ENCODE results near the gene ETS1.
A peak's percentile ranks its signal among the peaks of the same experiment; 100 is the strongest.

Gene ETS1

DNA sequence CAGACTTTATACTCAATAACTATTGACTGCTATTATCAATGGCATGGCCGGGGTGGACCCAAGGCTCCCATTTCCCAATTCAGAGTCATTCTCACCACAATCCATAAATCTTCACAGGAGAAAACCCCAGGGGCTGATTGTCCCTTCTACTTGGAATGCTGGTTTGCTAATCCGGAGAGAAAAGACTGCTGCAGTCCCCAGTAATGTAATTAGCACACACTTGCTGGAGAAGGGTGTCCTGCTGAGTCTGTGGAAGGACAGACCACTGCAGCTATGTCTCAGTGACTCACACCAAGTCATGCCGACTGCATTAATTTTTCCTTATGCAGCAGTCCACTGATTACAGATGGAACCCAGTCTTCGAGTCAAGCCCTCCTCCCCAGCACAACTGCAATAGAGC is 5.9 kb upstream of the ETS1 start:
- DNase-seq: no peak

DNA sequence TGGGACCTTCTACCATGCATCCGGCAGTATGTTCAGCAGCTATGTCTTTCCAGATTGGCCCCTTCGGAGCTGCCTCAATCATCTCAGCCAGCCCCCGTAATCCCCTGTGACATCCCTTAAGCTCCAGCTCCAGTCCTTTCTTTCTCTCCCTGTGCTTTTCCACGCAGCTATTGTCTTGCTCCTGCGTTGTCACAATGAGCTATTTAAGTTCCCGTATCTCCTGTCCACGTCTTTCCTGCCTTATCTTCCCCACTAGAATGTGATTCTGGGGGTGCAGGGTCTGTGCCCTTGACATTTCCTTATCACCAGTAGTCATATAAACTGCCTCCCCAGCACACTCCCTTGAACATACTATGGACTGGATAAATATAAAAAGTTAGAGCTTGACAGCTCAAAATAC is 5.1 kb upstream of the ETS1 start:
- no peak for DNase-seq

DNA sequence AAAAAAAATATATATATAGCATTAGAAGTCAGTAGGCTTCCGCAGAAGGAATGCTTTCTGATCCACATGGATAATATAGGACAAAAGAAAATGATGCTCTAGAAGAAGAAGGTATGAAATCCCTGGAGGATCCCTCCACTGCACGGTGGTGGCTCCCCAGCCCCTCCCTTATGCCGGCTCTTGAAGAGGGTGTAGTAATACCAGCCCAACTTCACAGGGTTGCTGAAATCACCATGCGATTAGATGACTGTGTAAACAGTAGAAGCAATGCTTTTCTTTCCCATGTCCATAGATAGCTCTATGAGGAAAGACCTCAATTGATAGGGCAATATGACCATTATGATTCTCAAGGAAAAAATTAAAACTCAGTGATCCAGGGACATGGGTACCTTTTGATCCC is 3.2 kb upstream of the ETS1 start:
- no peak for DNase-seq

DNA sequence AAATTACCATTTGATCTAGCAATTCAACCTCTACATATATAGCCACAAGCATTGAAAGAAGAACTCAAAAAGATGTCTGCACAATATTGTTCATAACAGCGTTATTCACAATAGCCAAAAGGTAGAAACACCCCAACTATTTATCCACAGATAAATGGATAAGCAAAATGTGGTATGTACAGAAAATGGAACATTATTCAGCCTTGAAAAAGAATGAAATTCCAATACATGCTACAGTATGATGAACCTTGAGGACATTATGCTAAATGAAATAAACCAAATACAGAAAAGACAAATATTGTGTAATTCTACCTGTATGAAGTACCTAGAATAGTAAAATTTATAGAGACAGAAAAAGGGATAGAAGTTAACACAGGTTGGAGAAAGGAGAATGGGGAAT is 2.6 kb upstream of the ETS1 start:
- DNase-seq: no peak

DNA sequence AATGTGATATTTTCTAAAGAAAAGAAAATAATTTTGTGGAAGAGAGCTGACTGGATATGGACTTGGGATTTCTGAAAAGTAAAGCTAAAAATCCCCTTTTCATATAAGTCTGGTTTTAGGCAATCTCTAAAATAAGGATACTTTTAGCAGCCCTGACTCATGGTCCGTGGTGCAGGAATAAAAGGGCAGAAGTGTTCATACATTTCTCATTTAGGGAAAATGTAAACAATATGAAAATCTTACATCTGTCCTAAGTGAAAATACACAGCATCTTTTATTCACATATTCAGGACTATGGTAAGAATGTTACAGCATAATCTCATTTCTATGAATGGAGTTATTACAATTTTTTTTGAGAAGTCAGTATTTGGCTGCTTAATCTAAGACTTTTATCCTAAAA is 735 bp upstream of the ETS1 start:
- no peak for DNase-seq

DNA sequence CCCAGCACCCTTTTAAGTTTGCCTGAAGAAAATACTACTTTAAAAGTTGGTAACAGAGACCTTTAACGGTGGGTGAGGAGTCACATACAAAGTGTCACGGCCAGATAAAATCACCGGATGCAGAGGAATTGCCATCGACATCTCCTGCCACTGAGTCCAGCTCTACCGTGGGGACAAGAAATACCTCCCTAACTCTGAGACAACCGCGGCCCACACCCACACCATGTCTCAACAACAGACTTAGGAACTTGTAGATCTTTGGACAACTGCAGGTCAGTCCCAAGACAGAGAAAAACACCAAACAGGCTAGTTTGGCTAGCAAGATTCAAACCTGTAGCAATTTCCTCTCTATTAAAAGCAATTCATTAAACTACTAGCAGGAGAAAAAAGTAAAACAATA is 669 bp downstream of the ETS1 start:
- DNase-seq: no peak

DNA sequence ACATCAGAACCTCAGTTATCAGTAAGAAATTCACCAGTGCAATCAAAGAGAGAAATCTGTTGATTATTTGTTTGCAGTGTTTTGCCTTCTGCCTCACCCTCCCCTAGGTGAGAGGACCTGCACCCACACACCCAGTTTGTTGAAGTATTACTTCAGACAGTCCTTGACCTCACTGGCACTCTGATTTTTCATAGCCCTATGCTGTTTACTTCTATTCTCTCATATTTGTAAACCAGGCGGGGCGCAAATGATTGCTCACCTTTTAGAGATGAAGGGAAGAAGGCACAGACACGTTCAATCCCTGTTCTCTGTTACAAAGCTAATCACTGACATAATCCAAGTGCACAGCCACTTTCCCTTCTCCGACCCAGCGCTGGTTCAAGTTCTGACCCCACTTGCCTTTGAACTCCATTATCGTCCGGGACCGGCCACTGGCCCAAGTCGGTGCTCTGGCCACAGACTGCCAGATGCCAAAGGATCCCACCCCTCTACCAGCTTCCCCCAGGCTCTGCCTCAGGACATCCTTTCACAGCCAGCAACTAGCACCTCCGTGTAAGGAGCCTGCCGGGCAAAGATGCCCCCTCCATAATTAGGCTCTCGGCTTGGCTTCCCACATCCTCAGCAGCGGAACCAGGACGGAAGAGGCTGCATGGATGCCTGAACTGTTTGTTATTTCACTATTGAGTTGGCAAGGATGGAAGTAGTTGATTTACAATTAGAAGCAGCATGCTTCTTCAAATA is 1.7 kb downstream of the ETS1 start:
- no peak for DNase-seq

DNA sequence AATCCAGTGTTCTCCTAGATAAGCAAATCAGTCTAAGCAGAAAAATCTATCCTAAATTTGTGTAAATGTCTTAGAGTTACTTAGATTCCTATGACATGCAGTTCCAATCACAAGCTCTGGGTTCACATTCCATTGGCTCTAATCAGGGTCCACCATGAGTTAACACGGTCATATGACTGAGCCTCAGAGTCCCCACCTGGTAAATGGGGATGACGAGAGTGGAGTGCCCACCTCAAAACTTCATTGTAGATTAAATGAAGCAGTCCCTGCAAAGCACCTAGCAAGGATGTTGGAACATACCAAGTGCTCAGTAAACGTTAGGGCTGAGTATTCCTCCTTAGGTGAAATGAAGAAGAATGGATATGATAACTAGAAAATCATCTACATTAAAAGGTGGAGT is 3.1 kb downstream of the ETS1 start:
- no peak for DNase-seq

DNA sequence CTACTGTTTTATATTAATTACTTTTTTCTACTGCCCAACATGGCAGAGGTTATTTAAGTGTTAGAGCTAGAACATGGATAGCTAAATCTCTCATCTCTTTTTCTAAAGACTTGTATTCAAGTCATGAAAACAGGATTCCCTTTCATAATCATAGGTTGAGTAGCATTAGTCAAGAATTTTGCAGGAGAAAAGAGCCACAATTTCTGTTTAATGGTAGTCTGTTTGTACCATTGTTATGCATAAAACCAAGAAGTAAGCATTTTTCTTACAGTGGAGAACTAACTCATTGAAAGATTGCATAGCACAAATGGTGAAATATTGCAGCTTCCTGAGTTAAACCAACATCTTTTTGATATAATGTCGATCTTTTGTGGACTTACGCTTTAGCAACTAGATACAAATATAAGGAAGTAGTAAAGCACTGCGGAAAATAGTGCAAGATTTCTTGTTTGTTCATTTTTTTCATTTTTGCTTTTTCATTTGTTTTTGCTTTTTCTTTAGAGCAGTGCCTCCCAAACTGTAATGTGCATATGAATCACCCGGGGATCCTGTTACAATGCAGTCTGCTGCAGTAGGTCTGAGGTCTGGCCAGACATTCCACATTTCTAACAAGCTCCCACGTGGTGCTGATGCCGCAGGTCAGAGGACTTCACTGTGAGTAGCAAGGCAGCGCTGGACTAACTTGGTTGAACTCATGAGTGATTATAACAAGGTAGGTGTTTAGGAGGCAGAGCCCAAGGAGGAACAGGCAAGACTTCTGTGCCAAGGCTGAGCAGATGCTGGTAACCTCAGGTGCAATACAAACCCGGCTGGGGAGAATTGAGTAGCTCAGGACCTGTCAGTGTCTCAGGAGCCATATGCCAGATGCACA is 4.6 kb downstream of the ETS1 start:
- no peak for DNase-seq

DNA sequence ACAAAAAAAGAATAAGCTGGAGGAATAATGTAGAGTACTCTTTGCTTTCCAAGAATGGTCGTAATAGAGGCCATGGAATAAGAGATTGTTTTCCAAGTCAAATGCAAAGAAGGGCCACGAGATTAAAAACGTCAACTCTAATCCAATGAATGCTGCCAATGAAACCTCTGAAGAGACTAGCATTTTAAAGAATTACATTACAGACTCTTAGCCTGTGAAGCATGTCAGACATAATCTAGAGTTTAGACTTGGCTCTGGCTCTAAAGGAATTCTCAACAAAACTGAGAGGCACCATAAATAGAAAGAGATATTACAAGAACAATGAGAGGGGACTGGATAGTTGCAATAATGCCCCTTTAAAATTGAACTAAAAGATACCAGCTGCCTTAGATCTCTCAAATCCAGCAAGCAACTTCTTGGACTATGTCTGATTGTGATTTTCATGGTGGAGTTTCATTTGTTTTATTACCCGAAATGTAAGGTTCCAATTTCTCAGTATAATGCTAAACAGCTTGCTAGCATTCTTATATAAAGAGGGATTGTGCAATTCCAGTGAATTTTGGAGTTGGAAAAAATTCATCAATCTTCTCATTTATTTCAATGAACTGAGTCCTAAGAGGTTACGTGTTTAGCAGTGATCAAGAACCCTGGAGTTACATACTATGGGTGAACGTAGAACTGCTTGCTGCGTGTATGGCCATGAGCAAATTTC is 5.6 kb downstream of the ETS1 start:
- DNase-seq: no peak

DNA sequence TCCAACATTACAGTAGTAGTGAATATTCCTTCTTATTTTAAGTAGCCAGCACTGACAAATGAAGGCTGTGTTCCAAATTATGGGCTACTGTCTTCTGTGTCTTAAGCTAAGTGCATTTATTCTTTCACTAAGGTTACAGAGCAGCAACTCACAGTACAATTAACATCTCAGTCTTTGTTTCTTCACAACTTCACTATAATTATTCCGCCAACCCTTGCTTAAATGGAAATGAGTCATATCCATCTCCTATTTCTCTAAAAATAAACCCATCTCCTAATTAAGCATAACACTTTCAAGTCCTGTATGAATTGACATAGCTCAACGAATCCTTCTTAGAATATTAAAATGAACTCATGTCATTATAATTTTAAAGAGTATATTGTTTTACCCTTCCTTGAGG is 6.7 kb downstream of the ETS1 start:
- no peak for DNase-seq

DNA sequence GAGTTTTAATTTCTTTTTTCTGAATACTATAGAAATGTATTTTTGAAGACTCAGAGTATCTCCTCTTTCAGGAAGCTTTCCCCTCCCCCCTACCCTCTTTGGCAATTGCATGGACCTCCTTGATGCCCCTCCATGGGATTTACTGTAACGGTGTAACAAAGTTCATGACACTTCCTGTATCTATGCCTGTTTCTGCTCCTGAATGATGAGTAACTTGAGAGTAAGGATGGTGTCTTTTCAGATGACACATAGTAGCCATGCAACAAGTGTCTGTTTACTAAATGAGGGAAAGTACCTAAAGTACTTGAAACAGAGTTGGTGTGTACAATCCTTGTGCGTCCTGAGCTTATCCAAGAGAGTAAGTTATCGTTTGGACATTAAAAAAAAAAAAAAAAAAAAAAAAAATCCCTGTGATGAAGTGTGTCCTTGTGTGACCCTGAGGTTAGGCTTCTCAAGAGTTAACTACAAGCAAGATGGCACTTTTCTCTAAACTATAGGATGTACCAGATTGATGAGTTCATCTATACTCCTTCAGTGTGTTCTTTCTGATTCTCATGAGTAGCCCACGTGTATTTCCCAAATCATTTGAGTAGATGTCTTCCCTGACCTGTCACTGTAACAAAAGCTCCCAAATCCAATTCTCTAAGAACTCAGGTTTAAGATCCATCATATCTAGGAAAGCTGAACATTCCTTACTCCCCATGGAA is 7.4 kb downstream of the ETS1 start:
- peak; percentile 15 for DNase-seq

DNA sequence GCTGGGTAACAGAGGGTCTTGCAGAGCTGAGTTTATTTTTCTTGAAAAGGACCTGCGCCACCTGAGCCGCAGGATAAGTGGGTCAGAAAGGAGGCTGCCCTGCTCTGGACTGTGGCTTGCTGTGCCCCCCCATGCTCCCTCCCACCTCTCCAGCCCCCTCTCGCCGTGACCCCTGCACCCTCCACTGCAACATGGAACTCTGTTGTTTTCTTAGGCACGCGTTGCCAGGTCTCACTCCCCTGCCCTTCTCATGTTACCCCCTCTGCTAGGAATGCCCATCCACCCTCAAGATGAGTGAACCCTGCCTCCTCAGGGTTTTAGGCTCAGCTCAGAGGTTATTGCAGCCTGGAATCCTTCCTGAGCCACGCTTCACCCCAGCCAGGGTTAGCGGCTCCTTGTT is 10.8 kb downstream of the ETS1 start:
- no peak for DNase-seq

DNA sequence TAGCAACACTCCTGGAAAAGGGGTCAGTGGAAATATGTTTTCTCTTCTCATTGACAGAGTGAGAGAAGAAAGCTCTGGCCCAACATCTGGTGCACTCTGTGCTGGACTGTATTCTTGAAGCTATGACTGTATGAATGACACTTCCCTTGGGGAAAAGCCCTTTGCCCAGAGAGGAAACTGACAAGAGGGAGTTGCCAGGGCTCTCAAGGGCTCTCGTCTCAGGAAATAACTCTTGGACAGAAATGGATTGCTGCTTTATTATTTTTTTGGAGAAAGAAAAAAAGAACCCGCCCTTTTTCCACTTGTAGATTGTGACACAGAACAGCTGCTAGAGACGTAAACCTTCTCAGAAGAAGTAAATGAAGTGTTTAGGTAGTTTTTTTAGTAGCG is 11.4 kb downstream of the ETS1 start:
- DNase-seq: no peak

DNA sequence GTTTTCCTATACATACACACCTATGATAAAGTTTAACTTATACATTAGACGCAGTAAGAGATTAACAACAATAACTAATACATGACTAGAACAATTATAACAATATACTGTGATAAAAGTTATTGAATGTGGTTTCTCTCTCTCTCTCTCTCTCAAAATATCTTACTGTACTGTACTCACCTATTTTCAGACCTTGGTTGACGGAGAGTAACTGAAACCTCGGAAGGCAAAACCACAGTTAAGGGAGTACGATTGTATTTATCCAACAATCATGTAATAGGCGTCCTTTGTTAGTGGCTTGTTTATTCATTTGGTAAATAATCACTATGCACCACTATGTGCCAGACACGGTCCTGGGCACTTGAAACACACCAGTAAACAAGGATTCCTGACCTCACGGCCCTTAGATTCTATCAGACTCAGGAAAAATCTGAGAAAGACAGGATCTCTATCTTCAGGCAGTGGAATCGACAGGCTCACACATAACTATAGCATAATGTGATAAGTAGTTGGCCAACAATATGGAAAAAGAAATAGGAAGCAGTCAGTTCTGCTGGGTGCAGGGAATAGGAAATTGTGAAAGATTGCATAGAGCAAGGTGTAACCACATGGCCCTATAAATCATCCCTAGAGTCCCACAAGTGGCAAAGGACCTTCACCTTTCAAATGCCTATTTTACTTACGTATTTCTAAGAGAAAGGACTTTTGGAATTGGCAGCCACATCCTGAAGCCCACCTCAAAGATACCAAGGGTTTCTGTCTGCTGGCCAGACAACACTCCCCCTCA is 12.0 kb downstream of the ETS1 start:
- DNase-seq: no peak

DNA sequence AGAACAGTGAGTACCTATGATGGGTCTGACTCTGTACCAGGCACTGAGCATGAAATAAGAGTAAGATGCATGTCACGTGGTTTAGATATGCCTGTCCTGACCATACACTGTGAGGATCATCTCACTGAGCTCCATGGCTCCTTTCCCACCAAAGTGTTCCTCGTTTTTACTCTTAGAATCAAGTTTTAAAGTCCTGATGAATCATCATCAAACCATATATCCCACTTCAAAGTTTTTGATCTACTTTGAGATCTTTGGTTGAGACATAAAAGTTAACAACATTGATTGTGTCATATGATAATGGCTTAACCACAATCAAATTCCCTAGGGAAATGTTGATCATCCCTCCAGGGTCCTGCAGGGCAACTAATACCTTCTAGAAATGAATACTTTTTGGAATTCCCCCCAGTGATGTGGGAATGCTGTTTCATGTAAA is 12.8 kb downstream of the ETS1 start:
- no peak for DNase-seq

DNA sequence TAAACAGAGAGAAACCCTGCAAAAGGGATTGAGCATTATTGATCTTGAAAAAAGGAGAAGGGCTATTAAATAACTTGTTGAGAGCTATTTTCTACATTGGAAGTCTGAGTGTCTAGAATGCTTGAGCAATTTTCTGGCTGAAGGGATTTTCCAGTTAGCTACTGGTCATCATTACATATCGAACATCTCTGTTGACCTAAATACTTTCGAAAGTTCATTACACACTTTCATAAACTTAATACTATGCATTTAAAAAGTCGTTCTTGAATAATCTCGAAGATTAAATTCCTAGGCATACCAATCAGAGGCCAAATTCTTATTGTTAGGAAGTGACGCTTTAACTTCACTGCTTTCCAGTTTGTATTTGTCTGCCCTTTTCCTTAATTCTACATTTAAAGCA is 13.7 kb downstream of the ETS1 start:
- DNase-seq: no peak

DNA sequence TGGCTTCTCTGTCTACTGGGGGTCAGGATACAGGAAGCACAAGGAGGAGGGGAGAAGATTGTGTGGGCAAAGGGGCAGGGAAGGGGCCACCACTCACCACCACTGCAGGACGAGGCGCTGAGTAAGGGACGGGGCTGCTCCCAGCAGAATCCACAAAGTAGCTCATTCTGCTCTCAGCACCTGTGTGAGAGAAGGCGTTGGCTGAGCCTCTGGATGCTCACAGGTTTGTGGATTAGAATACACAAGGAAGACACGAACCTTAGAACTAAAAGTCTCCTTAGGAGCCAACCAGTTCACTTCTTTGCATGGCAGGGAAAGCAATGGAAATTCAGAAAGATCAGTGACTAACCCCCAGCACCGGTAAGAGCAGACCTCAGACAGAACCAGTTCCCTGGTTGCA is 14.4 kb downstream of the ETS1 start:
- no peak for DNase-seq

DNA sequence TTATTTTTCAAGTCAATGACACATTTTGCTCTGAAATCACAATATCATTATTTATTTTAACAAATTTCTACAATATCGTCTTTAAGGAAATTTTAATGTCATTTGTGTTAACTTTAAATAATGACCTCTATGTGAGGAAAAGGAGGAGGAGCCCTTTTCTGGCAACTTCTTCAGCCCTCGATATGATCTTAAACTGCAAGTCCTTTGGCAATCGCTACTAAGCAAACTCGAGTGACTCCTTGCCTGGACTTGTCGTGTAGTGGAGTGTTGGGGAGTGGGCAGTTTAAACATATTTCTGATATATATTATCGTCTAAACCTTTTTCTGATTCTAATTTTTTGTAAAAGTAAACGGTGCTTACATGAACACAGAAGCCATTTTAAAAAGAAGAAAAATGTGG is 16.7 kb downstream of the ETS1 start:
- DNase-seq: no peak

DNA sequence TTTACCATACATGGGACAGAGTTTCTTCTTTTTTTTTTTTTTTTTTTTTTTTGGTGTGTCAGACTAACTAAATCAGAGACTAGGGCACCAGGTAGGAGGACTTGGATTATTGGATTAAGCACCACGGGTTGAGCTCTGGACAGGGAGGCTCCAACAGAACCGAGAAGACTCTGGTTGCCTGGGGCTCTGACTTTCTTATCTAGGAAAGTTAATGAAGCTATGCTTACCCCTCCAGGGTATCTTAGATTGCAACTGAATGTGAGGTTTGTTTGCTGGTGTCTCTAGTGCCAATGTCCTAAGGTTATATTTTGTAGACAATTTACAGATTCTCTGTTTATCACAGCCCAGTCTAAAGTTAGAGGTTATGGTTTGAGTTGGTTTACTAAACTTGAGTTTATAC is 18.1 kb downstream of the ETS1 start:
- DNase-seq: no peak

DNA sequence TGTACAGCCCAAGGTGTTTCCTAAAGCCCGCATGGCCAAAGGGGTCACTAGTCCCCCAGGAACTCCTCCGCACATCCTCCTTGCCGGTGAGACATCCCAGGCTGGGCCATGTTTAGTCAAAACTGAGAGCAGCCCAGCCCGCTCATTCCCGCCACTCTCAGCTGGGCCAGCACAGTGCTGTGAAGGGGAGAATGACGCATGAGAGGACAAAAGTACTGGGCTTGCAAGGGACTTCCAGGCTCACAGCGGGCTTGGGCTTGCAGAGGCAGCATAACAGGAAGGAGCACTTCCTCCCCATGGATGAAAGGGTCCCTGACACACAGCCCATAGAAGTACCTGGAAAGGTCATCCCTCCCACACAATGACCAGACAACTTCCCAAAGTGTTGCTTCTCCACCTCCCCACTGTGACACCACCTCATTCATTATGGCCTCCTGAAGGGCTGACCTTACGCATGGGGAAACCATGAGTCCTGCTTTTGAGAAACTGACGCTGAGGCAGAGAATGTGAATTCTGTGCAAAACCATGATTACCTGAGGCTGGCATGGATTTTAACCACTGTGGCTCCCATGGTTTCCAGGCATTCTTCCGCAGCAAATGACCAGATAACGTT is 19.1 kb downstream of the ETS1 start:
- DNase-seq: no peak

DNA sequence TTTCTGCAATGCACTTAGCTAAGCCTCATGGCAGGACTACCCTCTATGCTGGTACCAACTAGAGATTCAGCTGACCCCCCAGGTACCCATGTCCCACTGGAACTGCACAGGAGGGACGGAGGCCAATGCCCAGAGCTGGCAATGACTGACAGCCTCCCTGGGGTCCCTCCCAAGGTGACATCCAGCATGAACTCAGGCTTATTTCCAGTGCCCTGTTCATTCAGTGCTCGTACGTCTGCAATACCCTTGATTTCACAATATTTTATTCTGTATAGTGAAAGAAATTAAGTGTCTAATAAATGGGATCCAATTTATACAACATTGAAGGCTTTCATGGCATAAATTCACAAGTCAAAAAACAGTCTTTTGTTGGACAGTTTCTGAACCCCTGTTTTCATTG is 20.2 kb downstream of the ETS1 start:
- no peak for DNase-seq

All from stimulated activated CD4-positive, alpha-beta T cell treated with anti-CD3 and anti-CD28 coated beads, Interleukin-4, amount 100 ng/mL, for 24 hours (primary cell).